WTC11 (cell line): ENCODE results near the gene C1R. TPM values are rescaled to one million over a fixed set of nuclear protein-coding genes. Genes with fewer than 3 reads are reported as not detected.

Source experiments
- ATAC-seq: fragments of 200-7000 bp; cut with Tn5 transposase; 2 replicates; pipeline ENCODE4 v1.10.0; 2021; ENCODE audit warnings: mild to moderate bottlenecking, moderate library complexity
- CTCF ChIA-PET: fragments of 300-600 bp; sonication (Branson Sonifier 250); formaldehyde crosslinking; loops from one replicate; lab custom pipeline; 2021; ENCODE audit warnings: antibody characterized with exemption; lab: Charles Lee
- POLR2A ChIA-PET: fragments of 350-600 bp; sonication (Branson Sonifier 250); formaldehyde crosslinking; loops from one replicate; lab custom pipeline; 2021; ENCODE audit warnings: antibody characterized with exemption; lab: Charles Lee
- DNase-seq: peaks from one replicate; pipeline ENCODE4 v3.0.0; 2021; ENCODE audit warnings: low spot score
- H3K27ac Mint-ChIP-seq: 2 replicates; pipeline ENCODE4 v1.8.0; 2021; ENCODE audit warnings: mixed read lengths
- H3K27me3 Mint-ChIP-seq: 2 replicates; pipeline ENCODE4 v1.8.0; 2021; ENCODE audit warnings: low read depth, mild to moderate bottlenecking, moderate library complexity, mixed read lengths
- H3K36me3 Mint-ChIP-seq: 2 replicates; pipeline ENCODE4 v1.8.0; 2021; ENCODE audit warnings: mixed read lengths
- H3K4me1 Mint-ChIP-seq: 2 replicates; pipeline ENCODE4 v1.8.0; 2022; ENCODE audit warnings: mixed read lengths
- H3K4me3 Mint-ChIP-seq: 2 replicates; pipeline ENCODE4 v1.8.0; 2021; ENCODE audit warnings: mild to moderate bottlenecking, moderate library complexity, mixed read lengths
- H3K9me3 Mint-ChIP-seq: 2 replicates; pipeline ENCODE4 v1.8.0; 2021; ENCODE audit warnings: mixed read lengths
- CREB1 ChIP-seq: sonication (generic); formaldehyde crosslinking; IDR thresholded peaks from 2 replicates; pipeline ENCODE4 v1.8.0; 2023; ENCODE audit warnings: mild to moderate bottlenecking, missing genetic modification reagents
- CREM ChIP-seq: sonication (generic); formaldehyde crosslinking; IDR thresholded peaks from 2 replicates; pipeline ENCODE4 v1.8.1; 2022; ENCODE audit warnings: mild to moderate bottlenecking, missing genetic modification reagents, moderate library complexity
- ELF4 ChIP-seq: sonication (generic); formaldehyde crosslinking; IDR thresholded peaks from 2 replicates; pipeline ENCODE4 v1.8.1; 2022; ENCODE audit warnings: low read depth, mild to moderate bottlenecking, moderate library complexity, missing genetic modification reagents
- FOXK1 ChIP-seq: sonication (generic); formaldehyde crosslinking; IDR thresholded peaks from 2 replicates; pipeline ENCODE4 v1.8.0; 2022; ENCODE audit warnings: mild to moderate bottlenecking, moderate library complexity, missing genetic modification reagents
- IRF2 ChIP-seq: sonication (generic); formaldehyde crosslinking; IDR thresholded peaks from 2 replicates; pipeline ENCODE4 v1.8.0; 2022; ENCODE audit warnings: low read depth, missing genetic modification reagents, borderline replicate concordance
- KAT7 ChIP-seq: sonication (generic); formaldehyde crosslinking; IDR thresholded peaks from 2 replicates; pipeline ENCODE4 v1.8.1; 2023; ENCODE audit warnings: missing genetic modification reagents, mild to moderate bottlenecking, borderline replicate concordance
- NFE2L1 ChIP-seq: sonication (generic); formaldehyde crosslinking; IDR thresholded peaks from 2 replicates; pipeline ENCODE4 v1.8.1; 2023; ENCODE audit warnings: missing genetic modification reagents
- NR2C2 ChIP-seq: sonication (generic); formaldehyde crosslinking; IDR thresholded peaks from 2 replicates; pipeline ENCODE4 v1.8.0; 2022; ENCODE audit warnings: mild to moderate bottlenecking, missing genetic modification reagents
- PRRX2 ChIP-seq: fragments of 250-450 bp; sonication (Bioruptor Pico); IDR thresholded peaks from 2 replicates; pipeline ENCODE4 v1.8.0; 2021; ENCODE audit warnings: mild to moderate bottlenecking
- RORB ChIP-seq: fragments of 250-450 bp; sonication (Bioruptor Pico); IDR thresholded peaks from 2 replicates; pipeline ENCODE4 v1.9.0; 2021; ENCODE audit warnings: mild to moderate bottlenecking
- SP1 ChIP-seq: sonication (generic); formaldehyde crosslinking; conservative IDR thresholded peaks from 2 replicates; pipeline ENCODE4 v1.8.1; 2022; ENCODE audit warnings: missing genetic modification reagents
- TEAD1 ChIP-seq: sonication (generic); formaldehyde crosslinking; IDR thresholded peaks from 2 replicates; pipeline ENCODE4 v1.8.0; 2022; ENCODE audit warnings: mild to moderate bottlenecking, missing genetic modification reagents
- ZNF263 ChIP-seq: sonication (generic); formaldehyde crosslinking; IDR thresholded peaks from 2 replicates; pipeline ENCODE4 v1.8.1; 2022; ENCODE audit warnings: low read depth, mild to moderate bottlenecking, moderate library complexity, missing genetic modification reagents
- ZNF423 ChIP-seq: fragments of 250-450 bp; sonication (Bioruptor Pico); IDR thresholded peaks from 2 replicates; pipeline ENCODE4 v2.1.2; 2022; ENCODE audit warnings: mild to moderate bottlenecking, moderate library complexity
- ZNF671 ChIP-seq: fragments of 250-450 bp; sonication (Bioruptor Pico); IDR thresholded peaks from 2 replicates; pipeline ENCODE4 v1.8.0; 2021; ENCODE audit warnings: mild to moderate bottlenecking
- total RNA-seq: library from RNA; stranded (reverse); gene quantifications from 3 replicates; pipeline ENCODE4 v1.2.3, GENCODE V29; 2021
- TF ChIP-seq, protein P1 (sequence below): fragments of 250-450 bp; sonication (Bioruptor Pico); IDR thresholded peaks from 2 replicates; pipeline ENCODE4 v1.9.0; 2021; ENCODE audit warnings: moderate library complexity, mild to moderate bottlenecking, inconsistent platforms, borderline replicate concordance
- TF ChIP-seq, protein P2 (sequence below): sonication (generic); formaldehyde crosslinking; IDR thresholded peaks from 2 replicates; pipeline ENCODE4 v1.8.0; 2022; ENCODE audit warnings: mild to moderate bottlenecking, missing genetic modification reagents
- TF ChIP-seq, protein P3 (sequence below): fragments of 250-450 bp; sonication (Bioruptor Pico); IDR thresholded peaks from 2 replicates; pipeline ENCODE4 v1.9.0; 2021; ENCODE audit warnings: mild to moderate bottlenecking
- TF ChIP-seq, protein P4 (sequence below): sonication (generic); formaldehyde crosslinking; IDR thresholded peaks from 2 replicates; pipeline ENCODE4 v1.8.0; 2022; ENCODE audit warnings: mild to moderate bottlenecking, missing genetic modification reagents
- TF ChIP-seq, protein P5 (sequence below): sonication (generic); formaldehyde crosslinking; IDR thresholded peaks from 2 replicates; pipeline ENCODE4 v1.8.0; 2023; ENCODE audit warnings: missing genetic modification reagents
- TF ChIP-seq, protein P6 (sequence below): sonication (generic); formaldehyde crosslinking; IDR thresholded peaks from 2 replicates; pipeline ENCODE4 v1.8.1; 2023; ENCODE audit warnings: mild to moderate bottlenecking, missing genetic modification reagents, moderate library complexity
- TF ChIP-seq, protein P7 (sequence below): fragments of 200-600 bp; IDR thresholded peaks from 2 replicates; pipeline ENCODE4 v1.8.0; 2022; ENCODE audit warnings: antibody characterized with exemption
- TF ChIP-seq, protein P8 (sequence below): sonication (generic); formaldehyde crosslinking; IDR thresholded peaks from 2 replicates; pipeline ENCODE4 v1.8.0; 2023; ENCODE audit warnings: mild to moderate bottlenecking, missing genetic modification reagents

C1R gene
- total RNA-seq, 1 experiment from 2014 or later, result 8.4 TPM

DNA sequence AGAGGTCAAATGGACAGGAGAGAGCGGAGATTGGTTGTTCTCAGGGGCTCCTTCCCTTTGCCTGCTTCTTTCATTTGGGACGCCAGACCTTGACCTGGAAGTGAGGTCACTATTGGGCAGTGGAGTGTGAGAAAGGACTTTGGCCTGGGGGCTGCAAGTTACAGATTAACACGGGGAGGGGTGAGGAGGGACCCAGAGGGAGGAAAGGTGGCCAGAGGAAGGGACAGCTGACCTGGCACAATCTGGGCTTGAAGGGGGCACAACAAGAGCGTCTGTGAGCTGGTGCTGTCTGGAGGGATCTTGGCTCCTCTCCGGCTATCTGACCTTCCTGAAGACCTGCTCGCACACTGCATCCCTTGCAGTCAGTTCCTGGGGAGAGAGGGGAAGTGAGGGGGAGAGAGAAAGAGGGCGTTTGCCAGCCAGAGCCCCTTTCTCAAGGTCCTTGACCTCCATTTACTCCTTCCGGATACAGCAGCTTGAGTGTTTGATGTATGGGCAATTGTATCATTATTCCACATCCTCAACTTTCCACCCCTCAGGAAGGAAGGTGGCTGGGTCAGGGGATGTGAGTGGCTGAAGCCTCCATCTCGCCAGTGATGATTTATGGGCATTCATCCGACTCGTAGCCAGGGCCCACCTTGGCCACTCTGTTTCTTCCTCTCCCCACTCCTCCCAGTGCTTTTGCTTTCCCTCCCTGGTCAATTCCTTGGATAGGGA is 31.7 kb upstream of the C1R start:
- Mint-ChIP-seq H3K36me3 (no peaks in the 10 kb centered on the region), H3K4me3 (no peak overlapping the region), H3K9me3 (no peaks in the 10 kb centered on the region), H3K27me3 (peaks cover 8% of the 10 kb centered on the region), H3K4me1 (peaks cover 24% of the 10 kb centered on the region), H3K27ac (no peak overlapping the region)
- ChIA-PET CTCF (interaction anchor here (1.6 kb wide), 1 partner anchor 15 kb away, joined by 5 read pairs; the partner anchor contains the start of gene C1RL), POLR2A (no interaction called here)
- TF ChIP-seq, protein P1, sequence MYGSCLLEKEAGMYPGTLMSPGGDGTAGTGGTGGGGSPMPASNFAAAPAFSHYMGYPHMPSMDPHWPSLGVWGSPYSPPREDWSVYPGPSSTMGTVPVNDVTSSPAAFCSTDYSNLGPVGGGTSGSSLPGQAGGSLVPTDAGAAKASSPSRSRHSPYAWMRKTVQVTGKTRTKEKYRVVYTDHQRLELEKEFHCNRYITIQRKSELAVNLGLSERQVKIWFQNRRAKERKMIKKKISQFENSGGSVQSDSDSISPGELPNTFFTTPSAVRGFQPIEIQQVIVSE (CRISPR knock-in tag), result no peak
- TF ChIP-seq, protein P2, sequence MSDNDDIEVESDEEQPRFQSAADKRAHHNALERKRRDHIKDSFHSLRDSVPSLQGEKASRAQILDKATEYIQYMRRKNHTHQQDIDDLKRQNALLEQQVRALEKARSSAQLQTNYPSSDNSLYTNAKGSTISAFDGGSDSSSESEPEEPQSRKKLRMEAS (CRISPR knock-in tag), result no peak
- TF ChIP-seq CREB1 (no peak), NR2C2 (CRISPR knock-in tag) (no peak), NFE2L1 (CRISPR knock-in tag) (no peak), ZNF671 (no peak), CREM (CRISPR knock-in tag) (no peak), TEAD1 (no peak), SP1 (CRISPR knock-in tag) (no peak), ZNF423 (CRISPR knock-in tag) (no peak), ELF4 (CRISPR knock-in tag) (no peak), RORB (no peak)
- TF ChIP-seq, protein P3, sequence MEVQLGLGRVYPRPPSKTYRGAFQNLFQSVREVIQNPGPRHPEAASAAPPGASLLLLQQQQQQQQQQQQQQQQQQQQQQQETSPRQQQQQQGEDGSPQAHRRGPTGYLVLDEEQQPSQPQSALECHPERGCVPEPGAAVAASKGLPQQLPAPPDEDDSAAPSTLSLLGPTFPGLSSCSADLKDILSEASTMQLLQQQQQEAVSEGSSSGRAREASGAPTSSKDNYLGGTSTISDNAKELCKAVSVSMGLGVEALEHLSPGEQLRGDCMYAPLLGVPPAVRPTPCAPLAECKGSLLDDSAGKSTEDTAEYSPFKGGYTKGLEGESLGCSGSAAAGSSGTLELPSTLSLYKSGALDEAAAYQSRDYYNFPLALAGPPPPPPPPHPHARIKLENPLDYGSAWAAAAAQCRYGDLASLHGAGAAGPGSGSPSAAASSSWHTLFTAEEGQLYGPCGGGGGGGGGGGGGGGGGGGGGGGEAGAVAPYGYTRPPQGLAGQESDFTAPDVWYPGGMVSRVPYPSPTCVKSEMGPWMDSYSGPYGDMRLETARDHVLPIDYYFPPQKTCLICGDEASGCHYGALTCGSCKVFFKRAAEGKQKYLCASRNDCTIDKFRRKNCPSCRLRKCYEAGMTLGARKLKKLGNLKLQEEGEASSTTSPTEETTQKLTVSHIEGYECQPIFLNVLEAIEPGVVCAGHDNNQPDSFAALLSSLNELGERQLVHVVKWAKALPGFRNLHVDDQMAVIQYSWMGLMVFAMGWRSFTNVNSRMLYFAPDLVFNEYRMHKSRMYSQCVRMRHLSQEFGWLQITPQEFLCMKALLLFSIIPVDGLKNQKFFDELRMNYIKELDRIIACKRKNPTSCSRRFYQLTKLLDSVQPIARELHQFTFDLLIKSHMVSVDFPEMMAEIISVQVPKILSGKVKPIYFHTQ (CRISPR knock-in tag), result no peak
- TF ChIP-seq, protein P4, sequence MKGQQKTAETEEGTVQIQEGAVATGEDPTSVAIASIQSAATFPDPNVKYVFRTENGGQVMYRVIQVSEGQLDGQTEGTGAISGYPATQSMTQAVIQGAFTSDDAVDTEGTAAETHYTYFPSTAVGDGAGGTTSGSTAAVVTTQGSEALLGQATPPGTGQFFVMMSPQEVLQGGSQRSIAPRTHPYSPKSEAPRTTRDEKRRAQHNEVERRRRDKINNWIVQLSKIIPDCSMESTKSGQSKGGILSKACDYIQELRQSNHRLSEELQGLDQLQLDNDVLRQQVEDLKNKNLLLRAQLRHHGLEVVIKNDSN, result no peak
- TF ChIP-seq, protein P5, sequence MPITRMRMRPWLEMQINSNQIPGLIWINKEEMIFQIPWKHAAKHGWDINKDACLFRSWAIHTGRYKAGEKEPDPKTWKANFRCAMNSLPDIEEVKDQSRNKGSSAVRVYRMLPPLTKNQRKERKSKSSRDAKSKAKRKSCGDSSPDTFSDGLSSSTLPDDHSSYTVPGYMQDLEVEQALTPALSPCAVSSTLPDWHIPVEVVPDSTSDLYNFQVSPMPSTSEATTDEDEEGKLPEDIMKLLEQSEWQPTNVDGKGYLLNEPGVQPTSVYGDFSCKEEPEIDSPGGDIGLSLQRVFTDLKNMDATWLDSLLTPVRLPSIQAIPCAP (CRISPR knock-in tag), result no peak
- no peak for ATAC-seq
- no peak for DNase-seq

DNA sequence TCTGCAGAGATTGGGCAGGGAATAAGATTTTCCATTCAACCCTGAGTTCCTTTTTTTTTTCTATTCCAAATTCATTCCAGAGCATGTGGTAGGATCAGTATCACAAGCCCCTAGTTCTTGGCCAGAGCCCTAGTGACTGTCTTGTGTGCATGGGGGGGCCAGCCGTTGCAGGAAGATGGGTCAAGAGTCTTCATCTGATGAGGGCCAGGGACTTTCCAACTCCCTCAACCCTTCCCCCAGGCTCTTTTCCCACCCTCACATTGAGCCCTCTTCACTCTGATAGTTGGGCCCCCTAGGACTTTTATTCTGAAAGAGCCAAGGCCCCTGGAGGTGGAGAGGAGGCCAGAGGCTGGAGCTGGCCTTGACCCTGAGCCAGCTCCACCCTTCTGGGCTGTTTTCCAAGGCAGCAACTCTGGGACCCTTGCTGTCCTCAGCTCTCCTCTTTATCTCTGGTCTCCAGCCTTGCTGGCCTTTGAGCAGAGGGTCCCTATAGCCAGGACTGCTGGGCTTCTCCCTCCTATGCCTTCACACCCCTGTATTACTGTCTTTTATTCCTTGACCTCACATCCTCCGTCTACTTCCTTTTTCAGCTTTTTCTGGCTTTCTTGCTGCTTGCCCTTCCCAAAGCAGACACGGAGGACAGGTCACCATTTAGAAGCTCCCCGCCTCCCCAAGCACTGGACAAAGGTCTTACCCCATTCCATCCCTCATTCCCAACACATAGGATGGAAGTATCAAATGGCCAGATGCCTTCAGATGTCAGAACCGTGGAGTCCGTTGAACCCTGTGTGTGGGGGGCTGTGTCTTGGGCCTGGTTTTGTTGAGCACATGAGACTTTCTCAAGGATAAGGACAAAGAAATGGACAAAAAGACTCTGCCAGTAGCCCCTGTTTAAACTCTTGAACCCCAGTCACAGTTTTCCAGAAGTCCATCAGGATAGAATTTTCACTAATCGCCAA is 30.8 kb upstream of the C1R start:
- DNase-seq (no peak), ATAC-seq (no peak)
- Mint-ChIP-seq H3K27ac (no peak overlapping the region), H3K36me3 (no peaks in the 10 kb centered on the region), H3K27me3 (peaks cover 5% of the 10 kb centered on the region), H3K9me3 (no peaks in the 10 kb centered on the region), H3K4me3 (no peak overlapping the region), H3K4me1 (peaks cover 15% of the 10 kb centered on the region)
- ChIA-PET POLR2A (interaction anchor here (0.9 kb wide), 1 partner anchor 13 kb away, joined by 3 read pairs; no protein-coding TSS in a partner anchor), CTCF (interaction anchor here (0.5 to 1.8 kb wide), 5 partner anchors 10 to 997 kb away, joined by 3 to 6 read pairs (median 4); partner anchors contain the start of gene C1RL)
- TF ChIP-seq KAT7 (CRISPR knock-in tag), result no peak
- no peak for TF ChIP-seq ZNF263
- TF ChIP-seq, protein P6, sequence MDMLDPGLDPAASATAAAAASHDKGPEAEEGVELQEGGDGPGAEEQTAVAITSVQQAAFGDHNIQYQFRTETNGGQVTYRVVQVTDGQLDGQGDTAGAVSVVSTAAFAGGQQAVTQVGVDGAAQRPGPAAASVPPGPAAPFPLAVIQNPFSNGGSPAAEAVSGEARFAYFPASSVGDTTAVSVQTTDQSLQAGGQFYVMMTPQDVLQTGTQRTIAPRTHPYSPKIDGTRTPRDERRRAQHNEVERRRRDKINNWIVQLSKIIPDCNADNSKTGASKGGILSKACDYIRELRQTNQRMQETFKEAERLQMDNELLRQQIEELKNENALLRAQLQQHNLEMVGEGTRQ (CRISPR knock-in tag), result no peak
- TF ChIP-seq, protein P7, sequence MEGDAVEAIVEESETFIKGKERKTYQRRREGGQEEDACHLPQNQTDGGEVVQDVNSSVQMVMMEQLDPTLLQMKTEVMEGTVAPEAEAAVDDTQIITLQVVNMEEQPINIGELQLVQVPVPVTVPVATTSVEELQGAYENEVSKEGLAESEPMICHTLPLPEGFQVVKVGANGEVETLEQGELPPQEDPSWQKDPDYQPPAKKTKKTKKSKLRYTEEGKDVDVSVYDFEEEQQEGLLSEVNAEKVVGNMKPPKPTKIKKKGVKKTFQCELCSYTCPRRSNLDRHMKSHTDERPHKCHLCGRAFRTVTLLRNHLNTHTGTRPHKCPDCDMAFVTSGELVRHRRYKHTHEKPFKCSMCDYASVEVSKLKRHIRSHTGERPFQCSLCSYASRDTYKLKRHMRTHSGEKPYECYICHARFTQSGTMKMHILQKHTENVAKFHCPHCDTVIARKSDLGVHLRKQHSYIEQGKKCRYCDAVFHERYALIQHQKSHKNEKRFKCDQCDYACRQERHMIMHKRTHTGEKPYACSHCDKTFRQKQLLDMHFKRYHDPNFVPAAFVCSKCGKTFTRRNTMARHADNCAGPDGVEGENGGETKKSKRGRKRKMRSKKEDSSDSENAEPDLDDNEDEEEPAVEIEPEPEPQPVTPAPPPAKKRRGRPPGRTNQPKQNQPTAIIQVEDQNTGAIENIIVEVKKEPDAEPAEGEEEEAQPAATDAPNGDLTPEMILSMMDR, result no peak
- TF ChIP-seq PRRX2 (CRISPR knock-in tag), result no peak
- no peak for TF ChIP-seq IRF2 (CRISPR knock-in tag)
- TF ChIP-seq FOXK1 (CRISPR knock-in tag), result no peak
- TF ChIP-seq, protein P8, sequence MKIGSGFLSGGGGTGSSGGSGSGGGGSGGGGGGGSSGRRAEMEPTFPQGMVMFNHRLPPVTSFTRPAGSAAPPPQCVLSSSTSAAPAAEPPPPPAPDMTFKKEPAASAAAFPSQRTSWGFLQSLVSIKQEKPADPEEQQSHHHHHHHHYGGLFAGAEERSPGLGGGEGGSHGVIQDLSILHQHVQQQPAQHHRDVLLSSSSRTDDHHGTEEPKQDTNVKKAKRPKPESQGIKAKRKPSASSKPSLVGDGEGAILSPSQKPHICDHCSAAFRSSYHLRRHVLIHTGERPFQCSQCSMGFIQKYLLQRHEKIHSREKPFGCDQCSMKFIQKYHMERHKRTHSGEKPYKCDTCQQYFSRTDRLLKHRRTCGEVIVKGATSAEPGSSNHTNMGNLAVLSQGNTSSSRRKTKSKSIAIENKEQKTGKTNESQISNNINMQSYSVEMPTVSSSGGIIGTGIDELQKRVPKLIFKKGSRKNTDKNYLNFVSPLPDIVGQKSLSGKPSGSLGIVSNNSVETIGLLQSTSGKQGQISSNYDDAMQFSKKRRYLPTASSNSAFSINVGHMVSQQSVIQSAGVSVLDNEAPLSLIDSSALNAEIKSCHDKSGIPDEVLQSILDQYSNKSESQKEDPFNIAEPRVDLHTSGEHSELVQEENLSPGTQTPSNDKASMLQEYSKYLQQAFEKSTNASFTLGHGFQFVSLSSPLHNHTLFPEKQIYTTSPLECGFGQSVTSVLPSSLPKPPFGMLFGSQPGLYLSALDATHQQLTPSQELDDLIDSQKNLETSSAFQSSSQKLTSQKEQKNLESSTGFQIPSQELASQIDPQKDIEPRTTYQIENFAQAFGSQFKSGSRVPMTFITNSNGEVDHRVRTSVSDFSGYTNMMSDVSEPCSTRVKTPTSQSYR (CRISPR knock-in tag), result no peak
- TF ChIP-seq ELF4 (CRISPR knock-in tag), result no peak
